K562 (cell line): ENCODE results near the gene DDX41. TPM values are rescaled to one million over a fixed set of nuclear protein-coding genes. Genes with fewer than 3 reads are reported as not detected.
A peak's percentile ranks its signal among the peaks of the same experiment; 100 is the strongest.

ENCODE experiments used
- ATAC-seq: fragments of 200-7000 bp; cut with Tn5 transposase; 3 replicates; pipeline ENCODE4 v1.9.1; 2020; ENCODE audit warnings: moderate library complexity
- BruUV-seq: library from RNA; stranded (reverse); fragments of 400-500 nt; replicated peaks from 2 replicates; lab custom pipeline; 2021; lab: Mats Ljungman, UMichigan
- CTCF ChIA-PET: fragments of 300-600 bp; formaldehyde crosslinking; extraction: SDS; loops from one replicate; lab custom pipeline; 2021; ENCODE audit warnings: low intra/inter-chr PET ratio; lab: Yijun Ruan, JAX
- POLR2A ChIA-PET: fragments of 300-600, 350-650 bp; sonication (Branson Sonifier 250); formaldehyde crosslinking; extraction: SDS; loops from one replicate; lab custom pipeline; 2021; ENCODE audit warnings: antibody characterized with exemption, inconsistent platforms; lab: Yijun Ruan, JAX
- DNase-seq, 4 experiments: peaks; one replicate each; pipeline versions ENCODE4 v3.0.0 to v3.0.0-alpha.2; 2011 to 2018; ENCODE audit warnings: low spot score in 3 of 4, mixed read lengths in 3 of 4; ENCODE audit errors: extremely low read depth in 1 of 4
- FAIRE-seq: peaks from 2 replicates; lab custom pipeline; 2011; peaks lifted over from hg19 to GRCh38; lab: Jason Lieb, UNC
- H2AFZ ChIP-seq: 2 replicates; pipeline ENCODE4 v1.6.0; 2011; ENCODE audit warnings: low read depth, low read length, control low read depth, inconsistent platforms
- H3K27ac ChIP-seq: fragments of 200-600 bp; 3 replicates; pipeline ENCODE4 v1.8.0; 2011; ENCODE audit warnings: low read depth, mild to moderate bottlenecking, control low read depth, inconsistent platforms, low read length, moderate library complexity, mixed read lengths; ENCODE audit errors: extremely low read depth
- H3K27me3 ChIP-seq, 2 experiments: fragments of 300-600 bp in 1 of 2; 2 replicates in 1 of 2; 3 replicates in 1 of 2; pipeline versions ENCODE4 v1.6.0 to v1.8.0; 2011; ENCODE audit warnings: inconsistent platforms in 2 of 2, low read length in 2 of 2, mild to moderate bottlenecking in 1 of 2, mixed read lengths in 1 of 2, moderate library complexity in 1 of 2; ENCODE audit not compliant: control insufficient read depth in 2 of 2, insufficient read depth in 2 of 2
- H3K36me3 ChIP-seq: fragments of 300-600 bp; 3 replicates; pipeline ENCODE4 v1.8.0; 2011; ENCODE audit warnings: mild to moderate bottlenecking, low read length, inconsistent platforms; ENCODE audit not compliant: control insufficient read depth, insufficient read depth
- H3K4me1 ChIP-seq, 2 experiments: fragments of 200-600 bp in 1 of 2; replicated peaks in 1 of 2; 2 replicates in 1 of 2; 3 replicates in 1 of 2; pipeline versions ENCODE4 v1.5.1 to v1.8.0; 2011; ENCODE audit warnings: inconsistent platforms in 2 of 2, low read length in 2 of 2, mild to moderate bottlenecking in 1 of 2, mixed read lengths in 1 of 2, moderate library complexity in 1 of 2; ENCODE audit not compliant: control insufficient read depth in 2 of 2, insufficient read depth in 2 of 2
- H3K4me2 ChIP-seq: 2 replicates; pipeline ENCODE4 v1.6.1; 2011; ENCODE audit warnings: low read length, control low read depth, inconsistent platforms, mixed read lengths; ENCODE audit not compliant: insufficient read depth
- H3K4me3 ChIP-seq: fragments of 200-600 bp; sonication (generic), shearing (Covaris generic); 2 replicates; pipeline ENCODE4 v1.5.1; 2016; ENCODE audit warnings: control low read depth, inconsistent platforms
- H3K79me2 ChIP-seq: fragments of 200-600 bp; 3 replicates; pipeline ENCODE4 v1.8.0; 2011; ENCODE audit warnings: low read length, inconsistent platforms; ENCODE audit not compliant: control insufficient read depth, insufficient read depth
- H3K9ac ChIP-seq, 2 experiments: 2 replicates each; pipeline versions ENCODE4 v1.6.0 to v1.6.1; 2011; ENCODE audit warnings: low read depth in 2 of 2, low read length in 2 of 2, control low read depth in 1 of 2, inconsistent platforms in 1 of 2, mild to moderate bottlenecking in 1 of 2, mixed read lengths in 1 of 2; ENCODE audit not compliant: insufficient read depth in 1 of 2
- H3K9me1 ChIP-seq: one replicate; pipeline ENCODE4 v1.6.0; 2011; ENCODE audit warnings: inconsistent platforms, mild to moderate bottlenecking, low read length, moderate library complexity; ENCODE audit not compliant: control insufficient read depth, insufficient read depth
- H3K9me3 ChIP-seq: replicated peaks from 2 replicates; pipeline ENCODE4 v1.5.1; 2011; ENCODE audit warnings: low read depth, low read length, inconsistent platforms; ENCODE audit not compliant: control insufficient read depth, insufficient read depth
- H4K20me1 ChIP-seq: replicated peaks from 2 replicates; pipeline ENCODE4 v1.6.1; 2011; ENCODE audit warnings: low read length, inconsistent platforms, mixed read lengths; ENCODE audit not compliant: control insufficient read depth, insufficient read depth
- HSF4 ChIP-seq: fragments of 250-450 bp; sonication (Bioruptor Pico); IDR thresholded peaks from 2 replicates; pipeline ENCODE4 v2.1.2; 2022; ENCODE audit warnings: mild to moderate bottlenecking, moderate library complexity, borderline replicate concordance
- MAFG ChIP-seq: fragments of 450-650 bp; conservative IDR thresholded peaks from 2 replicates; pipeline ENCODE4 v1.6.1; 2016; ENCODE audit warnings: missing genetic modification characterization, missing compliant biosample characterization
- TFE3 ChIP-seq: fragments of 450-650 bp; formaldehyde crosslinking; IDR thresholded peaks from 2 replicates; pipeline ENCODE4 v1.4.0; 2020; ENCODE audit warnings: mild to moderate bottlenecking, mixed read lengths
- WGBS: fragments of 100-300 bp; shearing (Covaris generic); methylation state at CpG from one replicate; pipeline ENCODE4 v1.1.6; 2016; ENCODE audit warnings: low coverage, mixed read lengths; ENCODE audit not compliant: insufficient coverage; ENCODE audit errors: missing lambda C conversion rate; 5-methylcytosine and 5-hydroxymethylcytosine counted together
- in situ Hi-C: fragments of 300-500 bp; cut with MboI; formaldehyde crosslinking; loops from 4 replicates; pipeline ENCODE4 v1.15.0; 2018; ENCODE audit warnings: inconsistent platforms, mixed read lengths
- intact Hi-C: fragments of 100-400 bp; cut with micrococcal nuclease; formaldehyde crosslinking; loops from 2 replicates; pipeline ENCODE4 v1.14.2; 2022
- polyA plus RNA-seq, 8 experiments: library from polyadenylated mRNA; depleted of rRNA in 4 of 8; stranded (reverse) in 5 of 8; unstranded in 3 of 8; fragments of >200 nt; fragmentation: Nextera tagmentation in 2 of 8; fragmentation: Illumina TruSeq in 1 of 8; extraction: Ambion mirVana in 2 of 8; extraction: Trizol in 1 of 8; gene quantifications; 2 replicates each; pipeline versions ENCODE4 v1.2.1 to v1.2.3, GENCODE V29; 2011 to 2014; ENCODE audit warnings: inconsistent platforms in 1 of 8, missing spikeins in 1 of 8
- total RNA-seq, 7 experiments: library from RNA; depleted of rRNA in 6 of 7; stranded (reverse); fragments of >200 nt in 6 of 7; fragmentation: Illumina TruSeq in 2 of 7; extraction: Trizol in 2 of 7; gene quantifications; 2 replicates each; pipeline versions ENCODE4 v1.2.1 to v1.2.3, GENCODE V29; 2011 to 2021; ENCODE audit warnings: low replicate concordance in 1 of 7
- TF ChIP-seq, protein P1 (sequence below): sonication (generic); formaldehyde crosslinking; IDR thresholded peaks from 2 replicates; pipeline ENCODE4 v1.8.0; 2022; ENCODE audit warnings: missing genetic modification reagents, mild to moderate bottlenecking, moderate library complexity, borderline replicate concordance

Gene DDX41
- total and polyA plus RNA-seq, 9 of the 15 experiments (the other 6 are each of a cell fraction or from before 2014, with no cell fraction given) = 38.2 to 284 (median 116) TPM

DNA sequence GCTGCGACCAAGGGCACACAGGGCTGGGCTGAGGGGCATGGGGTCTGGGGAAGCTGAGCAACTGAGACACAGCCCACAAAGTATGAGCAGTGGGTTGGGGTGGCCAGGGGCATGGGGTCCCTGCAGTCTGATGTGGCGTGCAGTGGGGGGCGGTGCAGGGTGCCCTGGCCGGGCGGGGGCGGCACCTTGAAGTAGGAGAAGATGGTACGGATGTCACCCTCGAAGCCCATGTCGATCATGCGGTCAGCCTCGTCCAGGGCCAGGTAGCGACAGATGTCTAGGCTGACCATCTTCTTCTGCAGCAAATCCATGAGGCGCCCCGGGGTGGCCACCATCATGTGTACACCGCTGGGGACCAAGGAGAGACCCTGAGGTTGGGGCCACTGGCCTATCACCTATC, 3.3 kb downstream of the DDX41 start (continued):
- TF ChIP-seq TFE3 (no peak), MAFG (tag) (no peak)

DNA sequence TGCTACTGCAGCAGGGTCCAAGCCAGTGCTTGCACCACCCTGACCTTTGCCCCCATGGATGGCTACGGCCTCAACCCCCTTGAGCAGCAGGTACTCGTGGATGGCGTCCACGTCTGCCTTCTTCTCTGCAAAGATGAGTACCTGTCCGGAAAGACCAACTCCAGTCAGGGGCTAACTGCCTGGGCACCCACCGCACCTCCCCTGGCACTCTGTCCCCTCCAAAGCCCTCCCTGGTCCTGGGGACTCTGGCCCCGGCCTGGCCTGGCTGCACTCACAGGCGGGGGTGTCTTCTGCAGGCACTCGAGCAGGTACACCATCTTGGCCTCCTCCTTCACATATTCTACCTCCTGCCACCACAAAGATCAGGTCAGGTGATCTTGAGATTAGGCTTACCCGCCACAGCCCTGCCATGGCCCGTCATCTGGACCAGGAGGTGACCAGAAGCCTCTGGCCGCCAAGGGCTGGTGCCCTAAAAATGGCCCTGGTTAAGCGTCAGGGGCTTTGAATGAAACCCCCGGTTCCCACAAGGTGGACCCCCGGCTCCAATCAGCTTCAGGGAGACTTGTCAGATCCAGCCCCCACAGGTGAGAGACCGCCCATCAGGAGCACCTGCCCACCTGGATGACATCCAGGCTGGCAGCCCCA, 3.9 kb downstream of the DDX41 start:
- CTCF ChIA-PET = no interaction called here
- H3K4me3 ChIP-seq = no peak overlapping the region
- peaks cover 69% of the 10 kb centered on the region for H3K36me3 ChIP-seq
- H3K79me2 ChIP-seq = peaks cover 47% of the 10 kb centered on the region
- in situ Hi-C loops = no loop called here
- H3K9me1 ChIP-seq = no peaks in the 10 kb centered on the region
- POLR2A ChIA-PET = interaction anchor here (0.5 kb wide), 1 partner anchor 50 kb away, joined by 3 read pairs; no protein-coding TSS in a partner anchor
- 92% methylated on average over 14 of the region's 16 CpGs for WGBS
- H3K9me3 ChIP-seq = no peaks in the 10 kb centered on the region
- H3K4me2 ChIP-seq = no peak overlapping the region
- no peak overlapping the region for H2AFZ ChIP-seq
- no TSS peak for BruUV-seq
- H4K20me1 ChIP-seq = no peaks in the 10 kb centered on the region
- no peaks in the 10 kb centered on the region for H3K27me3 ChIP-seq
- DNase-seq (no peak), ATAC-seq (no peak)
- TF ChIP-seq, protein P1, sequence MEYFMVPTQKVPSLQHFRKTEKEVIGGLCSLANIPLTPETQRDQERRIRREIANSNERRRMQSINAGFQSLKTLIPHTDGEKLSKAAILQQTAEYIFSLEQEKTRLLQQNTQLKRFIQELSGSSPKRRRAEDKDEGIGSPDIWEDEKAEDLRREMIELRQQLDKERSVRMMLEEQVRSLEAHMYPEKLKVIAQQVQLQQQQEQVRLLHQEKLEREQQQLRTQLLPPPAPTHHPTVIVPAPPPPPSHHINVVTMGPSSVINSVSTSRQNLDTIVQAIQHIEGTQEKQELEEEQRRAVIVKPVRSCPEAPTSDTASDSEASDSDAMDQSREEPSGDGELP = 0 out of 2 replicates have a peak, but pooled peaks have one; percentile 27
- no peak for TF ChIP-seq HSF4 (CRISPR knock-in tag)
- TF ChIP-seq, all 486 proteins: peak for 1
- no peak overlapping the region for H3K27ac ChIP-seq
- no peak for FAIRE-seq
- H3K9ac ChIP-seq = no peak overlapping the region; a peak in 1 of 4 replicates
- intact Hi-C loops = no loop called here
- H3K4me1 ChIP-seq = peaks cover 30 to 66% of the 10 kb centered on the region in 2 experiments
